Activated naive CD8-positive, alpha-beta T cell treated with anti-CD3 and anti-CD28 coated beads, Interleukin-2, amount 50 U/mL, for 24 hours (primary cell): ENCODE results near the gene MYL12A.
A peak's percentile ranks its signal among the peaks of the same experiment; 100 is the strongest.
"Not testable (repeated sequence)": the region's sequence is repeated elsewhere in the genome, so short reads cannot be mapped to it uniquely, and the experiment has no call there.

ENCODE experiments used
- ATAC-seq: fragments of 150-1000 bp; cut with Tn5 transposase; one replicate; pipeline ENCODE4 v1.10.0; 2021
- DNase-seq: peaks from one replicate; pipeline ENCODE4 v3.0.0; 2021
- H3K27ac Mint-ChIP-seq: one replicate; pipeline ENCODE4 v1.8.0; 2021; ENCODE audit warnings: mild to moderate bottlenecking, mixed read lengths
- H3K27me3 Mint-ChIP-seq: one replicate; pipeline ENCODE4 v1.8.0; 2021; ENCODE audit warnings: mixed read lengths
- H3K36me3 Mint-ChIP-seq: one replicate; pipeline ENCODE4 v1.8.0; 2021; ENCODE audit warnings: low read depth, mixed read lengths
- H3K4me1 Mint-ChIP-seq: one replicate; pipeline ENCODE4 v1.8.0; 2021; ENCODE audit warnings: mixed read lengths
- H3K4me3 Mint-ChIP-seq: one replicate; pipeline ENCODE4 v1.8.0; 2021; ENCODE audit warnings: mild to moderate bottlenecking, moderate library complexity, mixed read lengths
- H3K9me3 Mint-ChIP-seq: one replicate; pipeline ENCODE4 v1.8.0; 2021; ENCODE audit warnings: mixed read lengths

MYL12A gene

GRCh38 chr18:3277643-3278213 lies 30.1 kb downstream of the MYL12A start:
- Mint-ChIP-seq H3K4me1 (peaks cover 19% of the 10 kb centered on the region), H3K36me3 (peaks cover 33% of the 10 kb centered on the region), H3K27ac (peak overlapping the region; percentile 16)
- H3K4me3 Mint-ChIP-seq, H3K27me3 Mint-ChIP-seq, ATAC-seq, H3K9me3 Mint-ChIP-seq, DNase-seq: not testable (repeated sequence)

- ATAC-seq (peak; percentile 22), DNase-seq (no peak)
- Mint-ChIP-seq H3K27ac (no peak overlapping the region), H3K4me1 (peaks cover 14% of the 10 kb centered on the region), H3K27me3 (no peaks in the 10 kb centered on the region), H3K9me3 (no peaks in the 10 kb centered on the region), H3K4me3 (no peak overlapping the region), H3K36me3 (peaks cover 20% of the 10 kb centered on the region)
Observed at GRCh38 chr18:3279201-3280185, 31.9 kb downstream of the MYL12A start.

- ATAC-seq: peak; percentile 73
- no peak overlapping the region for H3K4me3 Mint-ChIP-seq
- H3K36me3 Mint-ChIP-seq: peaks cover 11% of the 10 kb centered on the region
- H3K9me3 Mint-ChIP-seq: no peaks in the 10 kb centered on the region
- H3K27ac Mint-ChIP-seq: no peak overlapping the region
- peaks cover 14% of the 10 kb centered on the region for H3K4me1 Mint-ChIP-seq
- DNase-seq: no peak
- H3K27me3 Mint-ChIP-seq: no peaks in the 10 kb centered on the region
Observed at GRCh38 chr18:3281456-3282400, 34.1 kb downstream of the MYL12A start.

- no peaks in the 10 kb centered on the region for H3K27me3 Mint-ChIP-seq
- no peak overlapping the region for H3K27ac Mint-ChIP-seq
- ATAC-seq (no peak), DNase-seq (no peak)
- peaks cover 3% of the 10 kb centered on the region for H3K9me3 Mint-ChIP-seq
- no peak overlapping the region for H3K4me3 Mint-ChIP-seq
- peaks cover 10% of the 10 kb centered on the region for H3K4me1 Mint-ChIP-seq
- peaks cover 3% of the 10 kb centered on the region for H3K36me3 Mint-ChIP-seq
Observed at GRCh38 chr18:3283253-3283863, 35.8 kb downstream of the MYL12A start.

GRCh38 chr18:3283908-3284307 lies 36.3 kb downstream of the MYL12A start:
- no peak for DNase-seq
- no peaks in the 10 kb centered on the region for H3K36me3 Mint-ChIP-seq
- H3K4me1 Mint-ChIP-seq: peaks cover 7% of the 10 kb centered on the region
- H3K4me3 Mint-ChIP-seq: no peak overlapping the region
- H3K27me3 Mint-ChIP-seq: no peaks in the 10 kb centered on the region
- ATAC-seq: no peak
- peaks cover 4% of the 10 kb centered on the region for H3K9me3 Mint-ChIP-seq
- H3K27ac Mint-ChIP-seq: no peak overlapping the region

GRCh38 chr18:3284501-3284900 lies 36.9 kb downstream of the MYL12A start:
- H3K4me1 Mint-ChIP-seq: peaks cover 1% of the 10 kb centered on the region

GRCh38 chr18:3286159-3286558 lies 38.6 kb downstream of the MYL12A start:
- H3K4me3 Mint-ChIP-seq: no peak overlapping the region
- H3K4me1 Mint-ChIP-seq: peaks cover 1% of the 10 kb centered on the region
- DNase-seq: no peak
- no peak for ATAC-seq
- H3K27me3 Mint-ChIP-seq: peaks cover under 1% of the 10 kb centered on the region
- peaks cover 4% of the 10 kb centered on the region for H3K36me3 Mint-ChIP-seq
- H3K27ac Mint-ChIP-seq: no peak overlapping the region
- peaks cover 11% of the 10 kb centered on the region for H3K9me3 Mint-ChIP-seq

More at GRCh38 chr18:3284501-3284900, 36.9 kb downstream of the MYL12A start:
- Mint-ChIP-seq H3K9me3 (peaks cover 8% of the 10 kb centered on the region), H3K27me3 (no peaks in the 10 kb centered on the region), H3K4me3 (no peak overlapping the region), H3K27ac (no peak overlapping the region), H3K36me3 (no peaks in the 10 kb centered on the region)
- ATAC-seq (no peak), DNase-seq (no peak)

- H3K4me1 Mint-ChIP-seq: peaks cover 2% of the 10 kb centered on the region
- no peak for ATAC-seq
Observed at GRCh38 chr18:3293196-3293951, 45.8 kb downstream of the MYL12A start.

GRCh38 chr18:3294435-3295080 lies 47.0 kb downstream of the MYL12A start:
- Mint-ChIP-seq H3K9me3 (peaks cover 15% of the 10 kb centered on the region), H3K4me3 (no peak overlapping the region), H3K27me3 (peaks cover 7% of the 10 kb centered on the region), H3K4me1 (peaks cover 2% of the 10 kb centered on the region), H3K27ac (no peak overlapping the region), H3K36me3 (peaks cover 6% of the 10 kb centered on the region)
- ATAC-seq (no peak), DNase-seq (no peak)

More at GRCh38 chr18:3293196-3293951, 45.8 kb downstream of the MYL12A start:
- no peak overlapping the region for H3K27ac Mint-ChIP-seq
- DNase-seq: no peak
- H3K27me3 Mint-ChIP-seq: peaks cover 2% of the 10 kb centered on the region
- peaks cover 6% of the 10 kb centered on the region for H3K36me3 Mint-ChIP-seq
- H3K4me3 Mint-ChIP-seq: no peak overlapping the region
- H3K9me3 Mint-ChIP-seq: peaks cover 20% of the 10 kb centered on the region

- DNase-seq: peak; percentile 93
- peak; percentile 99 for ATAC-seq
- H3K4me3 Mint-ChIP-seq: peak overlapping the region; percentile 91
- peaks cover 2% of the 10 kb centered on the region for H3K4me1 Mint-ChIP-seq
- H3K36me3 Mint-ChIP-seq: no peaks in the 10 kb centered on the region
- peak overlapping the region; percentile 78 for H3K27ac Mint-ChIP-seq
- H3K9me3 Mint-ChIP-seq: no peaks in the 10 kb centered on the region
- peaks cover 27% of the 10 kb centered on the region for H3K27me3 Mint-ChIP-seq
Observed at GRCh38 chr18:3297025-3297984, 49.7 kb downstream of the MYL12A start.

GRCh38 chr18:3304832-3305231 lies 57.2 kb downstream of the MYL12A start:
- DNase-seq (no peak), ATAC-seq (no peak)
- Mint-ChIP-seq H3K27me3 (peaks cover 29% of the 10 kb centered on the region), H3K4me1 (peaks cover 18% of the 10 kb centered on the region), H3K27ac (peak overlapping the region; percentile 89), H3K9me3 (no peaks in the 10 kb centered on the region), H3K4me3 (no peak overlapping the region), H3K36me3 (no peaks in the 10 kb centered on the region)

GRCh38 chr18:3305354-3305762 lies 57.8 kb downstream of the MYL12A start:
- H3K4me3 Mint-ChIP-seq: peak overlapping the region; percentile 63
- ATAC-seq (peak; percentile 100), DNase-seq (peak; percentile 20)
- no peaks in the 10 kb centered on the region for H3K9me3 Mint-ChIP-seq
- no peaks in the 10 kb centered on the region for H3K36me3 Mint-ChIP-seq
- H3K27ac Mint-ChIP-seq: peak overlapping the region; percentile 89
- H3K4me1 Mint-ChIP-seq: peaks cover 18% of the 10 kb centered on the region
- peaks cover 26% of the 10 kb centered on the region for H3K27me3 Mint-ChIP-seq
